Activated naive CD8-positive, alpha-beta T cell treated with anti-CD3 and anti-CD28 coated beads, Interleukin-2, amount 10 ng/mL, durations not matched to agents 7 days and 5 days (primary cell): ENCODE data around the gene EHMT2. TPM values are rescaled to one million over a fixed set of nuclear protein-coding genes. Genes with fewer than 3 reads are reported as not detected.
"Not testable (repeated sequence)": the region's sequence is repeated elsewhere in the genome, so short reads cannot be mapped to it uniquely, and the experiment has no call there.

Experiments used
- ATAC-seq: fragments of 150-1000 bp; cut with Tn5 transposase; one replicate; pipeline ENCODE4 v1.10.0; 2021; ENCODE audit warnings: low read depth, moderate library complexity
- POLR2A ChIA-PET: fragments of 350-600 bp; sonication (Branson Sonifier 250); formaldehyde crosslinking; loops from one replicate; lab custom pipeline; 2021; ENCODE audit warnings: antibody characterized with exemption; lab: Charles Lee
- DNase-seq: peaks from one replicate; pipeline ENCODE4 v3.0.0; 2021
- H3K27ac Mint-ChIP-seq: one replicate; pipeline ENCODE4 v1.8.0; 2022; ENCODE audit warnings: mild to moderate bottlenecking, mixed read lengths
- H3K27me3 Mint-ChIP-seq: one replicate; pipeline ENCODE4 v1.8.0; 2022; ENCODE audit warnings: mild to moderate bottlenecking, moderate library complexity, mixed read lengths
- H3K36me3 Mint-ChIP-seq: one replicate; pipeline ENCODE4 v1.8.0; 2021; ENCODE audit warnings: mild to moderate bottlenecking, mixed read lengths
- H3K4me1 Mint-ChIP-seq: one replicate; pipeline ENCODE4 v1.8.0; 2021; ENCODE audit warnings: mixed read lengths
- H3K4me3 Mint-ChIP-seq: one replicate; pipeline ENCODE4 v1.8.0; 2022; ENCODE audit warnings: mild to moderate bottlenecking, moderate library complexity, mixed read lengths
- H3K9me3 Mint-ChIP-seq: one replicate; pipeline ENCODE4 v1.8.0; 2021; ENCODE audit warnings: mixed read lengths
- total RNA-seq, 2 experiments: library from RNA; stranded (reverse); gene quantifications; one replicate each; pipeline ENCODE4 v1.2.3, GENCODE V29; 2021

EHMT2 gene
- total RNA-seq, 2 experiments from 2014 or later: 77.5 to 80.6 TPM

GRCh38 chr6:31851980-31852718 lies 45.3 kb downstream of the EHMT2 start:
- ATAC-seq, DNase-seq, POLR2A ChIA-PET, H3K4me1 Mint-ChIP-seq, H3K9me3 Mint-ChIP-seq, H3K27ac Mint-ChIP-seq, H3K36me3 Mint-ChIP-seq, H3K4me3 Mint-ChIP-seq, H3K27me3 Mint-ChIP-seq: not testable (repeated sequence)

GRCh38 chr6:31851485-31851832 lies 46.0 kb downstream of the EHMT2 start:
- H3K9me3 Mint-ChIP-seq: no peaks in the 10 kb centered on the region
- ATAC-seq (no peak), DNase-seq (no peak)
- POLR2A ChIA-PET: interaction anchor here (0.6 kb wide), 1 partner anchor 119 kb away, joined by 3 read pairs; no protein-coding TSS in a partner anchor
- H3K4me3 Mint-ChIP-seq: no peak overlapping the region
- H3K27me3 Mint-ChIP-seq: no peaks in the 10 kb centered on the region
- H3K4me1 Mint-ChIP-seq: no peaks in the 10 kb centered on the region
- no peak overlapping the region for H3K27ac Mint-ChIP-seq
- no peaks in the 10 kb centered on the region for H3K36me3 Mint-ChIP-seq

- Mint-ChIP-seq H3K27me3 (no peaks in the 10 kb centered on the region), H3K4me1 (no peaks in the 10 kb centered on the region), H3K9me3 (no peaks in the 10 kb centered on the region), H3K27ac (no peak overlapping the region), H3K36me3 (no peaks in the 10 kb centered on the region), H3K4me3 (no peak overlapping the region)
- ATAC-seq (no peak), DNase-seq (no peak)
- POLR2A ChIA-PET: interaction anchor here (0.6 kb wide), 1 partner anchor 119 kb away, joined by 3 read pairs; no protein-coding TSS in a partner anchor
Measured at GRCh38 chr6:31850765-31851484, 46.6 kb downstream of the EHMT2 start.

- no peak overlapping the region for H3K4me3 Mint-ChIP-seq
- POLR2A ChIA-PET: interaction anchor here (0.7 to 1.1 kb wide), 3 partner anchors 13 to 379 kb away, joined by 3 to 5 read pairs (median 4); partner anchors contain the start of gene HSPA1B
- peaks cover 8% of the 10 kb centered on the region for H3K36me3 Mint-ChIP-seq
- DNase-seq: no peak
- no peak overlapping the region for H3K27ac Mint-ChIP-seq
- H3K4me1 Mint-ChIP-seq: peaks cover 3% of the 10 kb centered on the region
- no peak for ATAC-seq
- H3K9me3 Mint-ChIP-seq: no peaks in the 10 kb centered on the region
- no peaks in the 10 kb centered on the region for H3K27me3 Mint-ChIP-seq
Measured at GRCh38 chr6:31847276-31847978, 50.1 kb downstream of the EHMT2 start.

- Mint-ChIP-seq H3K4me3 (no peak overlapping the region), H3K27ac (no peak overlapping the region), H3K27me3 (no peaks in the 10 kb centered on the region), H3K36me3 (peaks cover 28% of the 10 kb centered on the region), H3K9me3 (no peaks in the 10 kb centered on the region), H3K4me1 (peaks cover 9% of the 10 kb centered on the region)
- DNase-seq (no peak), ATAC-seq (no peak)
- POLR2A ChIA-PET: interaction anchor here (1.4 kb wide), 1 partner anchor 18 kb away, joined by 5 read pairs; the partner anchor contains the start of gene NEU1
Measured at GRCh38 chr6:31844507-31844906, 53.0 kb downstream of the EHMT2 start.

GRCh38 chr6:31842053-31842452 lies 55.4 kb downstream of the EHMT2 start:
- ATAC-seq: no peak
- DNase-seq: no peak
- H3K9me3 Mint-ChIP-seq: no peaks in the 10 kb centered on the region
- H3K27ac Mint-ChIP-seq: no peak overlapping the region
- H3K4me3 Mint-ChIP-seq: no peak overlapping the region
- no peaks in the 10 kb centered on the region for H3K27me3 Mint-ChIP-seq
- H3K4me1 Mint-ChIP-seq: peaks cover 22% of the 10 kb centered on the region
- H3K36me3 Mint-ChIP-seq: peaks cover 42% of the 10 kb centered on the region
- POLR2A ChIA-PET: no interaction called here

- H3K27me3 Mint-ChIP-seq, ATAC-seq, H3K4me3 Mint-ChIP-seq, H3K9me3 Mint-ChIP-seq, H3K27ac Mint-ChIP-seq, DNase-seq: not testable (repeated sequence)
- POLR2A ChIA-PET: interaction anchor here (0.7 to 1.3 kb wide), 2 partner anchors 23 to 224 kb away, joined by 3 read pairs; partner anchors contain the start of gene NEU1
- Mint-ChIP-seq H3K36me3 (peaks cover 49% of the 10 kb centered on the region), H3K4me1 (peaks cover 29% of the 10 kb centered on the region)
Measured at GRCh38 chr6:31839779-31840126, 57.7 kb downstream of the EHMT2 start.

GRCh38 chr6:31838968-31839367 lies 58.5 kb downstream of the EHMT2 start:
- DNase-seq (no peak), ATAC-seq (no peak)
- Mint-ChIP-seq H3K27ac (peak overlapping the region; percentile 45), H3K27me3 (no peaks in the 10 kb centered on the region), H3K4me3 (peak overlapping the region; percentile 50), H3K36me3 (peaks cover 50% of the 10 kb centered on the region), H3K9me3 (no peaks in the 10 kb centered on the region), H3K4me1 (peaks cover 29% of the 10 kb centered on the region)
- POLR2A ChIA-PET: interaction anchor here (0.6 to 1.5 kb wide), 4 partner anchors 10 to 187 kb away, joined by 3 to 5 read pairs (median 4); partner anchors contain the start of genes BAG6, DDAH2 and LSM2

GRCh38 chr6:31838114-31838553 lies 59.4 kb downstream of the EHMT2 start:
- ATAC-seq, H3K27me3 Mint-ChIP-seq, DNase-seq, H3K9me3 Mint-ChIP-seq: not testable (repeated sequence)
- Mint-ChIP-seq H3K4me3 (peak overlapping the region; percentile 84), H3K4me1 (peaks cover 31% of the 10 kb centered on the region), H3K27ac (peak overlapping the region; percentile 93), H3K36me3 (peaks cover 50% of the 10 kb centered on the region)
- POLR2A ChIA-PET: interaction anchor here (0.6 to 1.5 kb wide), 4 partner anchors 11 to 109 kb away, joined by 3 to 5 read pairs (median 4); partner anchors contain the start of genes DDAH2, EHMT2 and LSM2

- POLR2A ChIA-PET: interaction anchor here (0.9 to 3.0 kb wide), 6 partner anchors 22 to 296 kb away, joined by 3 to 30 read pairs (median 4); partner anchors contain the start of genes C6orf47, DDX39B, EHMT2 and LSM2
- Mint-ChIP-seq H3K36me3 (peaks cover 50% of the 10 kb centered on the region), H3K9me3 (no peaks in the 10 kb centered on the region), H3K4me3 (peak overlapping the region; percentile 84), H3K4me1 (peaks cover 31% of the 10 kb centered on the region), H3K27ac (peak overlapping the region; percentile 93), H3K27me3 (no peaks in the 10 kb centered on the region)
- no peak for DNase-seq
- ATAC-seq: no peak
Measured at GRCh38 chr6:31837369-31838113, 60.0 kb downstream of the EHMT2 start.

GRCh38 chr6:31836474-31837368 lies 60.8 kb downstream of the EHMT2 start:
- DNase-seq (no peak), ATAC-seq (no peak)
- Mint-ChIP-seq H3K9me3 (no peaks in the 10 kb centered on the region), H3K4me1 (peaks cover 31% of the 10 kb centered on the region), H3K27me3 (no peaks in the 10 kb centered on the region), H3K27ac (peak overlapping the region; percentile 93), H3K36me3 (peaks cover 46% of the 10 kb centered on the region), H3K4me3 (peak overlapping the region; percentile 84)
- POLR2A ChIA-PET: interaction anchor here (0.7 to 3.1 kb wide), 13 partner anchors 9 to 342 kb away, joined by 3 to 30 read pairs (median 4); partner anchors contain the start of genes C6orf47, DDX39B, EHMT2 and HSPA1B
